Progenitor cell of endocrine pancreas (in vitro differentiated cells): ENCODE measurements around the gene LMAN2. TPM values are rescaled to one million over a fixed set of nuclear protein-coding genes. Genes with fewer than 3 reads are reported as not detected.

Experiments used
- DNase-seq: peaks from one replicate; pipeline ENCODE4 v3.0.0; 2021; ENCODE audit warnings: low spot score; ENCODE audit not compliant: unreplicated experiment
- H3K27ac Mint-ChIP-seq: 2 replicates; pipeline ENCODE4 v1.8.0; 2021; ENCODE audit warnings: mild to moderate bottlenecking, moderate library complexity, mixed read lengths
- H3K27me3 Mint-ChIP-seq: 2 replicates; pipeline ENCODE4 v1.8.0; 2021; ENCODE audit warnings: mixed read lengths
- H3K36me3 Mint-ChIP-seq: 2 replicates; pipeline ENCODE4 v1.8.0; 2022; ENCODE audit warnings: mixed read lengths; ENCODE audit not compliant: insufficient read depth
- H3K4me1 Mint-ChIP-seq: 2 replicates; pipeline ENCODE4 v1.8.0; 2021; ENCODE audit warnings: low read depth, mixed read lengths
- H3K4me3 Mint-ChIP-seq: 2 replicates; pipeline ENCODE4 v1.8.0; 2021; ENCODE audit warnings: low read depth, mild to moderate bottlenecking, moderate library complexity, mixed read lengths
- H3K9me3 Mint-ChIP-seq: 2 replicates; pipeline ENCODE4 v1.8.0; 2021; ENCODE audit warnings: low read depth, mixed read lengths
- CTCF ChIP-seq: fragments of 200-600 bp; sonication (generic); IDR thresholded peaks from one replicate; pipeline ENCODE4 v1.5.0; 2021; ENCODE audit warnings: antibody characterized with exemption, mild to moderate bottlenecking; ENCODE audit not compliant: unreplicated experiment
- total RNA-seq: library from RNA; stranded (reverse); gene quantifications from 2 replicates; pipeline ENCODE4 v1.2.1, GENCODE V29; 2021

Gene LMAN2
- total RNA-seq, 1 donor from 2014 or later = 111 TPM

- Mint-ChIP-seq H3K4me1 (peaks cover 24% of the 10 kb centered on the region), H3K27ac (peak overlapping the region; percentile 95), H3K9me3 (no peaks in the 10 kb centered on the region), H3K27me3 (no peaks in the 10 kb centered on the region), H3K4me3 (peak overlapping the region; percentile 32), H3K36me3 (peaks cover 18% of the 10 kb centered on the region)
- DNase-seq = no peak
- TF ChIP-seq CTCF = no peak
Observed at GRCh38 chr5:177325868-177326381, 25.5 kb downstream of the LMAN2 start.

GRCh38 chr5:177320879-177321278 lies 30.6 kb downstream of the LMAN2 start:
- H3K27me3 Mint-ChIP-seq = no peaks in the 10 kb centered on the region
- no peaks in the 10 kb centered on the region for H3K9me3 Mint-ChIP-seq
- peaks cover 11% of the 10 kb centered on the region for H3K36me3 Mint-ChIP-seq
- H3K27ac Mint-ChIP-seq = no peak overlapping the region
- H3K4me1 Mint-ChIP-seq = peaks cover 20% of the 10 kb centered on the region
- TF ChIP-seq CTCF = no peak
- DNase-seq = no peak
- no peak overlapping the region for H3K4me3 Mint-ChIP-seq

- Mint-ChIP-seq H3K4me1 (peaks cover 12% of the 10 kb centered on the region), H3K27ac (no peak overlapping the region), H3K27me3 (no peaks in the 10 kb centered on the region)
Observed at GRCh38 chr5:177319913-177320588, 31.4 kb downstream of the LMAN2 start.

GRCh38 chr5:177317959-177318377 lies 33.5 kb downstream of the LMAN2 start:
- Mint-ChIP-seq H3K27ac (peak overlapping the region; percentile 30), H3K27me3 (no peaks in the 10 kb centered on the region), H3K36me3 (peaks cover 9% of the 10 kb centered on the region), H3K4me1 (peaks cover 6% of the 10 kb centered on the region), H3K4me3 (no peak overlapping the region), H3K9me3 (no peaks in the 10 kb centered on the region)
- DNase-seq = peak; percentile 60
- TF ChIP-seq CTCF = peak; percentile 94

More at GRCh38 chr5:177319913-177320588, 31.4 kb downstream of the LMAN2 start:
- Mint-ChIP-seq H3K9me3 (no peaks in the 10 kb centered on the region), H3K4me3 (no peak overlapping the region), H3K36me3 (peaks cover 11% of the 10 kb centered on the region)
- TF ChIP-seq CTCF = no peak
- DNase-seq = no peak

- Mint-ChIP-seq H3K27me3 (no peaks in the 10 kb centered on the region), H3K27ac (no peak overlapping the region), H3K9me3 (no peaks in the 10 kb centered on the region)
Observed at GRCh38 chr5:177316005-177316404, 35.5 kb downstream of the LMAN2 start.

More at GRCh38 chr5:177316005-177316404, 35.5 kb downstream of the LMAN2 start:
- H3K4me1 Mint-ChIP-seq = peaks cover 10% of the 10 kb centered on the region
- H3K36me3 Mint-ChIP-seq = peaks cover 5% of the 10 kb centered on the region
- DNase-seq = no peak
- no peak overlapping the region for H3K4me3 Mint-ChIP-seq
- TF ChIP-seq CTCF = no peak
